ENCODE measurements around the gene PSKH1.
A peak's percentile ranks its signal among the peaks of the same experiment; 100 is the strongest.

PSKH1 gene

GRCh38 chr16:67872631-67873434, 20.2 kb upstream of the PSKH1 start, which contains the start of gene EDC4:
Gene EDC4, plus strand, starts transcription at chr16:67873052. Its CDS starts 210 bp downstream, at chr16:67873262.
- peak; percentile 85 to 91 (median 90) for DNase-seq
- H3K27ac Mint-ChIP-seq = peak within 1 kb of the TSS; percentile 91 to 96
- H3K9me3 Mint-ChIP-seq = no peaks in the 10 kb centered on the region
- H3K36me3 Mint-ChIP-seq (ENCODE audit: insufficient read depth) = peaks cover 58% of the 10 kb centered on the region
- peak within 1 kb of the TSS; percentile 84 to 93 for H3K4me3 Mint-ChIP-seq
- H3K27me3 Mint-ChIP-seq = no peaks in the 10 kb centered on the region
- peaks cover 35 to 36% of the 10 kb centered on the region in 2 donors for H3K4me1 Mint-ChIP-seq (ENCODE audit: low read depth in 2 of 2)
- ATAC-seq (replicated peaks) = peak; percentile 91

- no peaks in the 10 kb centered on the region for H3K27me3 Mint-ChIP-seq
- DNase-seq (no peak), ATAC-seq (replicated peaks) (peak; percentile 12)
- H3K4me3 Mint-ChIP-seq = peak overlapping the region; percentile 84 to 93
- H3K36me3 Mint-ChIP-seq (ENCODE audit: insufficient read depth) = peaks cover 60% of the 10 kb centered on the region
- no peaks in the 10 kb centered on the region for H3K9me3 Mint-ChIP-seq
- H3K27ac Mint-ChIP-seq = peak overlapping the region; percentile 91 to 96
- peaks cover 35 to 36% of the 10 kb centered on the region in 2 donors for H3K4me1 Mint-ChIP-seq (ENCODE audit: low read depth in 2 of 2)
Measured at GRCh38 chr16:67873435-67874370, 19.4 kb upstream of the PSKH1 start.

GRCh38 chr16:67874372-67874771, 18.7 kb upstream of the PSKH1 start:
- Mint-ChIP-seq H3K4me3 (peak overlapping the region; percentile 84 to 93), H3K9me3 (no peaks in the 10 kb centered on the region), H3K36me3 (ENCODE audit: insufficient read depth) (peaks cover 67% of the 10 kb centered on the region), H3K27me3 (no peaks in the 10 kb centered on the region), H3K4me1 (ENCODE audit: low read depth in 2 of 2) (peaks cover 35 to 36% of the 10 kb centered on the region in 2 donors), H3K27ac (peak overlapping the region; percentile 91 to 96)
- DNase-seq = no peak
- no peak for ATAC-seq (replicated peaks)

GRCh38 chr16:67877064-67877463, 16.0 kb upstream of the PSKH1 start:
- ATAC-seq (replicated peaks) = no peak
- peaks cover 67% of the 10 kb centered on the region for H3K36me3 Mint-ChIP-seq (ENCODE audit: insufficient read depth)
- no peak overlapping the region for H3K27ac Mint-ChIP-seq
- DNase-seq = no peak
- peaks cover 35 to 36% of the 10 kb centered on the region in 2 donors for H3K4me1 Mint-ChIP-seq (ENCODE audit: low read depth in 2 of 2)
- no peaks in the 10 kb centered on the region for H3K27me3 Mint-ChIP-seq
- H3K9me3 Mint-ChIP-seq = no peaks in the 10 kb centered on the region
- no peak overlapping the region for H3K4me3 Mint-ChIP-seq

GRCh38 chr16:67878232-67878631, 14.8 kb upstream of the PSKH1 start:
- peaks cover 61% of the 10 kb centered on the region for H3K36me3 Mint-ChIP-seq (ENCODE audit: insufficient read depth)
- no peaks in the 10 kb centered on the region for H3K9me3 Mint-ChIP-seq
- H3K4me3 Mint-ChIP-seq = no peak overlapping the region
- H3K27me3 Mint-ChIP-seq = no peaks in the 10 kb centered on the region
- ATAC-seq (replicated peaks) (no peak), DNase-seq (no peak)
- H3K4me1 Mint-ChIP-seq (ENCODE audit: low read depth in 2 of 2) = peaks cover 28 to 30% of the 10 kb centered on the region in 2 donors
- H3K27ac Mint-ChIP-seq = peak overlapping the region in 1 of 2 donors; percentile 83

GRCh38 chr16:67878846-67879245, 14.2 kb upstream of the PSKH1 start:
- Mint-ChIP-seq H3K27ac (peak overlapping the region in 1 of 2 donors; percentile 17), H3K27me3 (no peaks in the 10 kb centered on the region), H3K4me3 (no peak overlapping the region), H3K9me3 (no peaks in the 10 kb centered on the region), H3K4me1 (ENCODE audit: low read depth in 2 of 2) (peaks cover 25 to 29% of the 10 kb centered on the region in 2 donors), H3K36me3 (ENCODE audit: insufficient read depth) (peaks cover 62% of the 10 kb centered on the region)
- ATAC-seq (replicated peaks) (no peak), DNase-seq (no peak)

- no peaks in the 10 kb centered on the region for H3K27me3 Mint-ChIP-seq
- H3K4me1 Mint-ChIP-seq (ENCODE audit: low read depth in 2 of 2) = peaks cover 19 to 23% of the 10 kb centered on the region in 2 donors
- ATAC-seq (replicated peaks) (no peak), DNase-seq (no peak)
- H3K27ac Mint-ChIP-seq = no peak overlapping the region
- H3K9me3 Mint-ChIP-seq = no peaks in the 10 kb centered on the region
- peaks cover 61% of the 10 kb centered on the region for H3K36me3 Mint-ChIP-seq (ENCODE audit: insufficient read depth)
- no peak overlapping the region for H3K4me3 Mint-ChIP-seq
Measured at GRCh38 chr16:67879462-67879861, 13.6 kb upstream of the PSKH1 start.

- H3K27me3 Mint-ChIP-seq = no peaks in the 10 kb centered on the region
- peaks cover 14 to 19% of the 10 kb centered on the region in 2 donors for H3K4me1 Mint-ChIP-seq (ENCODE audit: low read depth in 2 of 2)
- peaks cover 65% of the 10 kb centered on the region for H3K36me3 Mint-ChIP-seq (ENCODE audit: insufficient read depth)
- peak overlapping the region in 1 of 2 donors; percentile 72 for H3K27ac Mint-ChIP-seq
- H3K9me3 Mint-ChIP-seq = no peaks in the 10 kb centered on the region
- DNase-seq (no peak), ATAC-seq (replicated peaks) (no peak)
- no peak overlapping the region for H3K4me3 Mint-ChIP-seq
Measured at GRCh38 chr16:67879936-67880335, 13.1 kb upstream of the PSKH1 start.

- H3K4me3 Mint-ChIP-seq = no peak overlapping the region
- peak overlapping the region in 1 of 2 donors; percentile 72 for H3K27ac Mint-ChIP-seq
Measured at GRCh38 chr16:67880584-67880983, 12.5 kb upstream of the PSKH1 start.

GRCh38 chr16:67881621-67882161, 11.4 kb upstream of the PSKH1 start:
- DNase-seq (no peak), ATAC-seq (replicated peaks) (no peak)
- Mint-ChIP-seq H3K27ac (peak overlapping the region in 1 of 2 donors; percentile 72), H3K9me3 (no peaks in the 10 kb centered on the region), H3K4me1 (ENCODE audit: low read depth in 2 of 2) (peaks cover 0 to 6% of the 10 kb centered on the region in 2 donors), H3K4me3 (peak overlapping the region in 1 of 2 donors; percentile 31), H3K27me3 (no peaks in the 10 kb centered on the region), H3K36me3 (ENCODE audit: insufficient read depth) (peaks cover 63% of the 10 kb centered on the region)

More at GRCh38 chr16:67880584-67880983, 12.5 kb upstream of the PSKH1 start:
- no peak for DNase-seq
- ATAC-seq (replicated peaks) = no peak
- Mint-ChIP-seq H3K4me1 (ENCODE audit: low read depth in 2 of 2) (peaks cover 8 to 13% of the 10 kb centered on the region in 2 donors), H3K27me3 (no peaks in the 10 kb centered on the region), H3K9me3 (no peaks in the 10 kb centered on the region), H3K36me3 (ENCODE audit: insufficient read depth) (peaks cover 65% of the 10 kb centered on the region)

- no peaks in the 10 kb centered on the region for H3K27me3 Mint-ChIP-seq
- H3K9me3 Mint-ChIP-seq = no peaks in the 10 kb centered on the region
- no peak overlapping the region for H3K4me3 Mint-ChIP-seq
- H3K36me3 Mint-ChIP-seq (ENCODE audit: insufficient read depth) = peaks cover 54% of the 10 kb centered on the region
- H3K4me1 Mint-ChIP-seq (ENCODE audit: low read depth in 2 of 2) = peaks cover 0 to 6% of the 10 kb centered on the region in 2 donors
- DNase-seq (no peak), ATAC-seq (replicated peaks) (no peak)
- H3K27ac Mint-ChIP-seq = peak overlapping the region in 1 of 2 donors; percentile 88
Measured at GRCh38 chr16:67882374-67883145, 10.5 kb upstream of the PSKH1 start.

- no peaks in the 10 kb centered on the region for H3K9me3 Mint-ChIP-seq
- ATAC-seq (replicated peaks) (peak; percentile 21), DNase-seq (no peak)
- H3K36me3 Mint-ChIP-seq (ENCODE audit: insufficient read depth) = peaks cover 46% of the 10 kb centered on the region
- H3K4me1 Mint-ChIP-seq (ENCODE audit: low read depth in 2 of 2) = peaks cover 0 to 6% of the 10 kb centered on the region in 2 donors
- H3K27me3 Mint-ChIP-seq = no peaks in the 10 kb centered on the region
- H3K27ac Mint-ChIP-seq = peak overlapping the region in 1 of 2 donors; percentile 88
- no peak overlapping the region for H3K4me3 Mint-ChIP-seq
Measured at GRCh38 chr16:67883146-67883871, 9.7 kb upstream of the PSKH1 start.

Measured in effector memory CD8-positive, alpha-beta T cell (primary cell).